HG02678 (cell line): ENCODE measurements around the gene REEP5.
A peak's percentile ranks its signal among the peaks of the same experiment; 100 is the strongest.

Experiments used
- ATAC-seq: cut with Tn5 transposase; IDR thresholded peaks from one replicate; pipeline ENCODE4 v1.9.1; 2021; ENCODE audit warnings: mild to moderate bottlenecking, moderate library complexity; ENCODE audit not compliant: unreplicated experiment

Gene REEP5

DNA sequence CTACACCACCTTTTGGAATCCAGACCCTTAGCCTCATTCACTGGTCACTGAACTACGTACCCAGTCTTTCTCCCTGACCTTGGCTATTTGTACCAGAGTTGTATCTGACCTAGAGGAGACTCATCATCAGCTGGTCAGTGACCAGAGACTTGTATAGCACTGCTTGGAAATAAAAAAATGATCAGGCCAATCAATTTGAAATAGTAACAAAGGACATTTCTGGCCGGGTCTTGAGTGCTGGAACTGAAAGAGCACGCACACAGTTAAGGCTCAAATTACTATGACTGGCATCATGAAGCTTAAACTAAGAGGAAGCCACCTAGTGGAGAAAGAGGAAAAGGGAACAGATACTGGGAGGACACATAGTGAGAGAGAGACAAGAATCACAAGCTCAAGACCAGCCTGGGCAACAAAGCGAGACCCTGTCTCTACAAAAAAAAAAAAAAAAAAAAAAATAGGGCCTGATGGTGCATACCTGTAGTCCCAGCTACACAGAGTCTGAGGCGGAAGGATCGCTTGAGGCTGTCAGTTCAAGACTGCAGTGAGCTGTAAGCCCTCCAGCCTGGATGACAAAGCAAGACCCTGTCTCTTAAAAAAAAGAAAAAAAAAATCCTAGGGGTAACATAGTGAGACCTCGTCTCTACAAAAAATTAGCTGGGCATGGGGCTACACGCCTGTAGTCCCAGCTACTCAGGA, 73.8 kb downstream of the REEP5 start:
- ATAC-seq = peak; percentile 98

GRCh38 chr5:112847306-112847705, 74.7 kb downstream of the REEP5 start:
- no peak for ATAC-seq

DNA sequence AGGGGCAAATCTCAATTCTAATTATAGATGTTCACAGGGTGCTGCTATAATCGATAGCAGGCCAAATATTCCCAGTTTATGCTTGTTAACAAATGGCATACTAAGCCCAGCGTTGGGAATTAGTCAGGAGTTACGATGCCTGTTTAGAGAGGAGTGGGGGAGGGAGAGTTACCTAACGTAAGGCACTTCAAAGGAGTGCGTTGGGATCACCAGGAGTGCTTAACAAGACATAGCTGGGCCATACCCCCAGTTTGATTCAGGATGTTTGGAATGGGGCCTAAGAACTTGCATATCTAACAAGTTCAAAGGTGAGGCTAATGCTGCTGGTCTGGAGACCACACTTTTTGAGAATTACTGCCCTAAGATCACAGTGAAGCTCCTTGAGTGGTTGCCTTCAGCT, 75.5 kb downstream of the REEP5 start:
- ATAC-seq = no peak

DNA sequence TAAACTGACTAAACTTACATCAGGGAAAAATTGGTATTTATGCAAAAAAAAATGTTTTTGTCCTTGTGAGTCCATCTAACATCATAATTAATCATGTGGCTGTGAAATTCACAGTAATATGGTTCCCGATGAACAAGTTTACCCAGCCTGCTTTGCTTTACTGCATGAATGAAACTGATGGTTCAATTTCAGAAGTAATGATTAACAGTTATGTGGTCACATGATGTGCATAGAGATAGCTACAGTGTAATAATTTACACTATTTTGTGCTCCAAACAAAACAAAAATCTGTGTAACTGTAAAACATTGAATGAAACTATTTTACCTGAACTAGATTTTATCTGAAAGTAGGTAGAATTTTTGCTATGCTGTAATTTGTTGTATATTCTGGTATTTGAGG, 77.5 kb downstream of the REEP5 start:
- no peak for ATAC-seq

DNA sequence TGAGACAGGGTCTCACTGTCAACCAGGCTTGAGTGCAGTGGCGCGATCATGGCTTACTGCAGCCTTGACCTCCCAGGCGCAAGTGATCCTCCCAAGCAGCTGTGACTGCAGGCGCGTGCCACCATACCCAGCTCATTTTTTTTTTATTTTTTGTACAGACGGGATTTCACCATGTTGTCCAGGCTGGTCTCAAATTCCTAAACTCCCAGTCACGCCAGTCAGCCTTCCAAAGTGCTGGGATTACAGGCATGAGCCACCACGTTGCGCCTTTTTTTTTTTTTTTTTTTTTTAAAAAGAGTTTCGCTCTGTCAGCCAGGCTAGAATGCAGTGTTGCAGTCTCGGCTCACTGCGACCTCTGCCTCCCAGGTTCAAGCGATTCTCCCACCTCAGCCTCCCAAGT, 88.1 kb downstream of the REEP5 start:
- no peak for ATAC-seq

DNA sequence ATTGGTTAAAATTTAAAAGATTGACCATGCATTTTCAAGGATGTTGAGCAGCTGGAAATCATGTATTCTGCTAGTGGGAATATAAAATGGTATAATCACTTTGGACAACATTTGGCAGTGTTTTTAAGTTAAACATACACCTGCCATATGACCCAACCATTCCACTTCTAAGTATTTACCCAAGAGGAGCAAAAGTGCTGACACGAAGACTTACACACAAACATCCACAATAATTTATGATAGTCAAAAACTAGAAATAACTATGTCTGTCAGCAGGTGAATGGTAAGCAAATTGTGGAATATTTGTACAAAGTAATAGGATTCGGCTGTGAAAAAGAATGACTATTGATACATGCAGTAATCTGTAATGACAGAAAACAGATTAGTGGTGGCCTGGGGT, 91.6 kb downstream of the REEP5 start:
- ATAC-seq = no peak
